ENCODE data around the gene FCGBP.
"Not testable (repeated sequence)": the region's sequence is repeated elsewhere in the genome, so short reads cannot be mapped to it uniquely, and the experiment has no call there.

Gene FCGBP

GRCh38 chr19:39934584-39935363 is at the start of gene FCGBP:
Gene FCGBP, minus strand, starts transcription at chr19:39934634.
- no peak for DNase-seq (ENCODE audit: low read depth)

GRCh38 chr19:39983695-39984300 is 49.4 kb upstream of the FCGBP start:
- DNase-seq (ENCODE audit: low read depth) = no peak

- DNase-seq (ENCODE audit: low read depth) = no peak
Measured at GRCh38 chr19:39982883-39983282, 48.4 kb upstream of the FCGBP start.

GRCh38 chr19:39974377-39975155 is 40.1 kb upstream of the FCGBP start:
- DNase-seq (ENCODE audit: low read depth) = no peak

GRCh38 chr19:39971380-39972035 is 37.1 kb upstream of the FCGBP start:
- DNase-seq (ENCODE audit: low read depth) = no peak

GRCh38 chr19:39970675-39971379 is 36.4 kb upstream of the FCGBP start, which contains the start of gene PSMC4:
Gene PSMC4, plus strand, starts transcription at chr19:39971165. Its CDS starts 38 bp downstream, at chr19:39971203.
- DNase-seq (ENCODE audit: low read depth) = peak; percentile 100

GRCh38 chr19:39970425-39970674 is 35.9 kb upstream of the FCGBP start:
- DNase-seq (ENCODE audit: low read depth) = no peak

- no peak for DNase-seq (ENCODE audit: low read depth)
Measured at GRCh38 chr19:39969681-39970424, 35.4 kb upstream of the FCGBP start.

- DNase-seq (ENCODE audit: low read depth) = peak; percentile 74
Measured at GRCh38 chr19:39969266-39969665, 34.8 kb upstream of the FCGBP start.

- no peak for DNase-seq (ENCODE audit: low read depth)
Measured at GRCh38 chr19:39968789-39969188, 34.4 kb upstream of the FCGBP start.

GRCh38 chr19:39967561-39967960 is 33.1 kb upstream of the FCGBP start:
- DNase-seq (ENCODE audit: low read depth) = no peak

GRCh38 chr19:39966617-39967016 is 32.2 kb upstream of the FCGBP start:
- no peak for DNase-seq (ENCODE audit: low read depth)

GRCh38 chr19:39963898-39964297 is 29.5 kb upstream of the FCGBP start:
- DNase-seq (ENCODE audit: low read depth) = no peak

GRCh38 chr19:39959407-39959806 is 25.0 kb upstream of the FCGBP start:
- not testable (repeated sequence) for DNase-seq (ENCODE audit: low read depth)

- DNase-seq (ENCODE audit: low read depth) = not testable (repeated sequence)
Measured at GRCh38 chr19:39958942-39959341, 24.5 kb upstream of the FCGBP start.

GRCh38 chr19:39957886-39958285 is 23.5 kb upstream of the FCGBP start:
- DNase-seq (ENCODE audit: low read depth) = not testable (repeated sequence)

GRCh38 chr19:39953915-39954314 is 19.5 kb upstream of the FCGBP start:
- no peak for DNase-seq (ENCODE audit: low read depth)

- peak; percentile 87 for DNase-seq (ENCODE audit: low read depth)
Measured at GRCh38 chr19:39951686-39952085, 17.3 kb upstream of the FCGBP start.

GRCh38 chr19:39951065-39951650 is 16.7 kb upstream of the FCGBP start:
- no peak for DNase-seq (ENCODE audit: low read depth)

GRCh38 chr19:39949026-39949747 is 14.8 kb upstream of the FCGBP start:
- no peak for DNase-seq (ENCODE audit: low read depth)

All from iris pigment epithelial cell (primary cell).